Liver (tissue), 9 donors: ENCODE results near the gene BTG2. TPM values are rescaled to one million over a fixed set of nuclear protein-coding genes. Genes with fewer than 3 reads are reported as not detected.

Experiments used
- DNase-seq: peaks from one replicate; pipeline ENCODE4 v3.0.0-alpha.2; 2017; ENCODE audit warnings: low spot score
- H3K27ac ChIP-seq, 2 donors: one replicate each; pipeline ENCODE4 v1.7.0; 2013; ENCODE audit warnings: inconsistent platforms in 2 of 2, low read length in 2 of 2, control low read depth in 1 of 2, low read depth in 1 of 2, mild to moderate bottlenecking in 1 of 2
- H3K27me3 ChIP-seq, 4 donors: one replicate each; pipeline versions ENCODE4 v1.6.1 to v1.7.0; 2013; ENCODE audit warnings: low read length in 3 of 4, inconsistent platforms in 1 of 4, mild to moderate bottlenecking in 1 of 4, moderate library complexity in 1 of 4; ENCODE audit not compliant: control insufficient read depth in 4 of 4, insufficient read depth in 4 of 4
- H3K36me3 ChIP-seq, 4 donors: one replicate each; pipeline versions ENCODE4 v1.6.1 to v1.7.0; 2013; ENCODE audit warnings: low read length in 3 of 4, mild to moderate bottlenecking in 3 of 4, low read depth in 1 of 4, moderate library complexity in 1 of 4; ENCODE audit not compliant: control insufficient read depth in 4 of 4, insufficient read depth in 3 of 4
- H3K4me1 ChIP-seq, 4 donors: one replicate each; pipeline versions ENCODE4 v1.6.1 to v1.7.0; 2013; ENCODE audit warnings: low read length in 3 of 4, mild to moderate bottlenecking in 3 of 4, moderate library complexity in 1 of 4; ENCODE audit not compliant: control insufficient read depth in 4 of 4, insufficient read depth in 4 of 4
- H3K4me3 ChIP-seq, 3 donors: one replicate each; pipeline versions ENCODE4 v1.6.1 to v1.7.0; 2013; ENCODE audit warnings: low read length in 3 of 3, control low read depth in 1 of 3, low read depth in 1 of 3, mild to moderate bottlenecking in 1 of 3
- H3K9ac ChIP-seq, 2 donors: one replicate each; pipeline ENCODE4 v1.7.0; 2013; ENCODE audit warnings: low read length in 2 of 2, mild to moderate bottlenecking in 2 of 2, moderate library complexity in 2 of 2, control low read depth in 1 of 2, low read depth in 1 of 2
- H3K9me3 ChIP-seq, 4 donors: one replicate each; pipeline versions ENCODE4 v1.6.1 to v1.7.0; 2013; ENCODE audit warnings: low read length in 3 of 4; ENCODE audit not compliant: control insufficient read depth in 4 of 4
- EGR1 ChIP-seq, 2 donors: IDR thresholded peaks; 2 replicates each; pipeline ENCODE4 v1.6.1; 2016 to 2018; ENCODE audit warnings: antibody characterized with exemption in 2 of 2, low read depth in 2 of 2
- FOXA1 ChIP-seq: IDR thresholded peaks from 2 replicates; pipeline ENCODE4 v1.6.1; 2016; ENCODE audit warnings: antibody characterized with exemption
- FOXA2 ChIP-seq: IDR thresholded peaks from 2 replicates; pipeline ENCODE4 v1.6.1; 2016; ENCODE audit warnings: antibody characterized with exemption
- GABPA ChIP-seq, 2 donors: IDR thresholded peaks in 1 of 2; conservative IDR thresholded peaks in 1 of 2; 2 replicates each; pipeline ENCODE4 v1.6.1; 2016; ENCODE audit warnings: antibody characterized with exemption in 2 of 2, mild to moderate bottlenecking in 1 of 2, moderate library complexity in 1 of 2
- HNF4A ChIP-seq, 2 donors: conservative IDR thresholded peaks; 2 replicates each; pipeline ENCODE4 v1.6.1; 2016; ENCODE audit warnings: antibody characterized with exemption in 2 of 2, mild to moderate bottlenecking in 2 of 2
- HNF4G ChIP-seq: IDR thresholded peaks from 2 replicates; pipeline ENCODE4 v1.6.1; 2016; ENCODE audit warnings: antibody characterized with exemption
- JUND ChIP-seq, 2 donors: IDR thresholded peaks; 2 replicates each; pipeline ENCODE4 v1.6.1; 2016; ENCODE audit warnings: antibody characterized with exemption in 2 of 2
- NR2F2 ChIP-seq: IDR thresholded peaks from 2 replicates; pipeline ENCODE4 v1.6.1; 2016; ENCODE audit warnings: antibody characterized with exemption
- RAD21 ChIP-seq, 2 donors: IDR thresholded peaks; 2 replicates each; pipeline ENCODE4 v1.6.1; 2016; ENCODE audit warnings: antibody characterized with exemption in 2 of 2, mild to moderate bottlenecking in 2 of 2
- RXRA ChIP-seq, 2 donors: IDR thresholded peaks; 2 replicates each; pipeline ENCODE4 v1.6.1; 2017 to 2018; ENCODE audit warnings: antibody characterized with exemption in 2 of 2, mild to moderate bottlenecking in 1 of 2
- SP1 ChIP-seq: IDR thresholded peaks from 2 replicates; pipeline ENCODE4 v1.6.1; 2018; ENCODE audit warnings: antibody characterized with exemption, mild to moderate bottlenecking
- TAF1 ChIP-seq: conservative IDR thresholded peaks from 2 replicates; pipeline ENCODE4 v1.6.1; 2016; ENCODE audit warnings: antibody characterized with exemption, mild to moderate bottlenecking
- YY1 ChIP-seq: IDR thresholded peaks from 2 replicates; pipeline ENCODE4 v1.6.1; 2016; ENCODE audit warnings: antibody characterized with exemption, mild to moderate bottlenecking
- WGBS: extraction: QIAGEN DNeasy Blood & Tissue Kit; methylation state at CpG from one replicate; pipeline ENCODE4 v1.1.7; 2013; 5-methylcytosine and 5-hydroxymethylcytosine counted together
- polyA plus RNA-seq, 2 donors: library from polyadenylated mRNA; stranded (reverse) in 1 of 2; unstranded in 1 of 2; fragments of 200-250 nt in 1 of 2; fragments of >200 nt in 1 of 2; fragmentation: Nextera tagmentation in 1 of 2; extraction: Ambion mirVana in 1 of 2; gene quantifications; one replicate each; pipeline versions ENCODE4 v1.2.1 to v1.2.3, GENCODE V29; 2013 to 2015
- total RNA-seq, 2 donors: library from RNA; depleted of rRNA; stranded (reverse); fragments of >200 nt; gene quantifications; one replicate each; pipeline ENCODE4 v1.2.3, GENCODE V29; 2014
- TF ChIP-seq, protein P1 (sequence below): IDR thresholded peaks from 2 replicates; pipeline ENCODE4 v1.6.1; 2016; ENCODE audit warnings: antibody characterized with exemption
- TF ChIP-seq, protein P2 (sequence below): fragments of 150-350 bp; IDR thresholded peaks from 2 replicates; pipeline ENCODE4 v1.5.1; 2017; ENCODE audit warnings: improper control_type of control experiment, low read depth, low read length; ENCODE audit not compliant: missing input control
- TF ChIP-seq, protein P3 (sequence below): IDR thresholded peaks from 2 replicates; pipeline ENCODE4 v1.6.1; 2016; ENCODE audit warnings: antibody characterized with exemption, mild to moderate bottlenecking
- TF ChIP-seq, protein P4 (sequence below): IDR thresholded peaks from 2 replicates; pipeline ENCODE4 v1.6.1; 2016; ENCODE audit warnings: antibody characterized with exemption
- TF ChIP-seq, protein P5 (sequence below): IDR thresholded peaks from 2 replicates; pipeline ENCODE4 v1.6.1; 2016; ENCODE audit warnings: antibody characterized with exemption
- donor health status: healthy.
- donor health status: healthy.
- donor health status: healthy.
- donor health status: healthy.
- donor health status: healthy.

Gene BTG2
- total and polyA plus RNA-seq, 4 donors = 3.8 to 52.5 (median 4.8) TPM

DNA sequence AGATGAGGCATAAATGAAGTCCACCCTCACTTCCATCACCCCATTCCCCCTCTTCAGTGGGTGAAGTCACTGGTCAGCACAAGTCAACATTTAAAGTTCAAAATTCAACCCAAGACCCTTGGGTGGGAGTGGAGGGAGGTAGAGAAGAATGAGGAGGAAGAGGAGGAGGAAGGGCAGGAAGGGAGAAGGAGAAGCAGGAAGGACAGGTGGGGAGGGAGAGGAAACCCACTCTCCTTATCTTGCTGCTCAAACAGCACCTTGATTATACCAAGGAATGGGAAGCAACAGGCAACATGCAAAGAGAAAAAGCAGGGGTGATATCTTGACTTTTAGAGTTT, 4.0 kb upstream of the BTG2 start:
- Histone ChIP-seq H3K4me1 (peaks cover 0 to 5% (median under 1%) of the 10 kb centered on the region in 4 donors), H3K27me3 (no peaks in the 10 kb centered on the region), H3K4me3 (no peak overlapping the region), H3K36me3 (no peaks in the 10 kb centered on the region), H3K9ac (no peak overlapping the region), H3K27ac (no peak overlapping the region), H3K9me3 (no peaks in the 10 kb centered on the region)
- TF ChIP-seq HNF4G = no peak
- no peak for TF ChIP-seq GABPA (IDR thresholded peaks at IDR 0.05 in 1 of 2, conservative IDR thresholded peaks at IDR 0.05 in 1 of 2)
- TF ChIP-seq YY1 = no peak
- no peak for TF ChIP-seq JUND (IDR thresholded peaks at IDR 0.05)
- TF ChIP-seq EGR1 (IDR thresholded peaks at IDR 0.05; ENCODE audit: low read depth in 2 of 2) = no peak
- no peak for TF ChIP-seq FOXA1
- TF ChIP-seq, protein P1, sequence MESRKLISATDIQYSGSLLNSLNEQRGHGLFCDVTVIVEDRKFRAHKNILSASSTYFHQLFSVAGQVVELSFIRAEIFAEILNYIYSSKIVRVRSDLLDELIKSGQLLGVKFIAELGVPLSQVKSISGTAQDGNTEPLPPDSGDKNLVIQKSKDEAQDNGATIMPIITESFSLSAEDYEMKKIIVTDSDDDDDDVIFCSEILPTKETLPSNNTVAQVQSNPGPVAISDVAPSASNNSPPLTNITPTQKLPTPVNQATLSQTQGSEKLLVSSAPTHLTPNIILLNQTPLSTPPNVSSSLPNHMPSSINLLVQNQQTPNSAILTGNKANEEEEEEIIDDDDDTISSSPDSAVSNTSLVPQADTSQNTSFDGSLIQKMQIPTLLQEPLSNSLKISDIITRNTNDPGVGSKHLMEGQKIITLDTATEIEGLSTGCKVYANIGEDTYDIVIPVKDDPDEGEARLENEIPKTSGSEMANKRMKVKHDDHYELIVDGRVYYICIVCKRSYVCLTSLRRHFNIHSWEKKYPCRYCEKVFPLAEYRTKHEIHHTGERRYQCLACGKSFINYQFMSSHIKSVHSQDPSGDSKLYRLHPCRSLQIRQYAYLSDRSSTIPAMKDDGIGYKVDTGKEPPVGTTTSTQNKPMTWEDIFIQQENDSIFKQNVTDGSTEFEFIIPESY = no peak
- TF ChIP-seq SP1 = no peak
- TF ChIP-seq, protein P2, sequence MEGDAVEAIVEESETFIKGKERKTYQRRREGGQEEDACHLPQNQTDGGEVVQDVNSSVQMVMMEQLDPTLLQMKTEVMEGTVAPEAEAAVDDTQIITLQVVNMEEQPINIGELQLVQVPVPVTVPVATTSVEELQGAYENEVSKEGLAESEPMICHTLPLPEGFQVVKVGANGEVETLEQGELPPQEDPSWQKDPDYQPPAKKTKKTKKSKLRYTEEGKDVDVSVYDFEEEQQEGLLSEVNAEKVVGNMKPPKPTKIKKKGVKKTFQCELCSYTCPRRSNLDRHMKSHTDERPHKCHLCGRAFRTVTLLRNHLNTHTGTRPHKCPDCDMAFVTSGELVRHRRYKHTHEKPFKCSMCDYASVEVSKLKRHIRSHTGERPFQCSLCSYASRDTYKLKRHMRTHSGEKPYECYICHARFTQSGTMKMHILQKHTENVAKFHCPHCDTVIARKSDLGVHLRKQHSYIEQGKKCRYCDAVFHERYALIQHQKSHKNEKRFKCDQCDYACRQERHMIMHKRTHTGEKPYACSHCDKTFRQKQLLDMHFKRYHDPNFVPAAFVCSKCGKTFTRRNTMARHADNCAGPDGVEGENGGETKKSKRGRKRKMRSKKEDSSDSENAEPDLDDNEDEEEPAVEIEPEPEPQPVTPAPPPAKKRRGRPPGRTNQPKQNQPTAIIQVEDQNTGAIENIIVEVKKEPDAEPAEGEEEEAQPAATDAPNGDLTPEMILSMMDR = no peak
- TF ChIP-seq RAD21 (IDR thresholded peaks at IDR 0.05) = no peak
- no peak for TF ChIP-seq NR2F2
- no peak for TF ChIP-seq FOXA2
- TF ChIP-seq RXRA (IDR thresholded peaks at IDR 0.05) = no peak
- TF ChIP-seq TAF1 = no peak
- no peak for TF ChIP-seq HNF4A (conservative IDR thresholded peaks at IDR 0.05)
- TF ChIP-seq, protein P3, sequence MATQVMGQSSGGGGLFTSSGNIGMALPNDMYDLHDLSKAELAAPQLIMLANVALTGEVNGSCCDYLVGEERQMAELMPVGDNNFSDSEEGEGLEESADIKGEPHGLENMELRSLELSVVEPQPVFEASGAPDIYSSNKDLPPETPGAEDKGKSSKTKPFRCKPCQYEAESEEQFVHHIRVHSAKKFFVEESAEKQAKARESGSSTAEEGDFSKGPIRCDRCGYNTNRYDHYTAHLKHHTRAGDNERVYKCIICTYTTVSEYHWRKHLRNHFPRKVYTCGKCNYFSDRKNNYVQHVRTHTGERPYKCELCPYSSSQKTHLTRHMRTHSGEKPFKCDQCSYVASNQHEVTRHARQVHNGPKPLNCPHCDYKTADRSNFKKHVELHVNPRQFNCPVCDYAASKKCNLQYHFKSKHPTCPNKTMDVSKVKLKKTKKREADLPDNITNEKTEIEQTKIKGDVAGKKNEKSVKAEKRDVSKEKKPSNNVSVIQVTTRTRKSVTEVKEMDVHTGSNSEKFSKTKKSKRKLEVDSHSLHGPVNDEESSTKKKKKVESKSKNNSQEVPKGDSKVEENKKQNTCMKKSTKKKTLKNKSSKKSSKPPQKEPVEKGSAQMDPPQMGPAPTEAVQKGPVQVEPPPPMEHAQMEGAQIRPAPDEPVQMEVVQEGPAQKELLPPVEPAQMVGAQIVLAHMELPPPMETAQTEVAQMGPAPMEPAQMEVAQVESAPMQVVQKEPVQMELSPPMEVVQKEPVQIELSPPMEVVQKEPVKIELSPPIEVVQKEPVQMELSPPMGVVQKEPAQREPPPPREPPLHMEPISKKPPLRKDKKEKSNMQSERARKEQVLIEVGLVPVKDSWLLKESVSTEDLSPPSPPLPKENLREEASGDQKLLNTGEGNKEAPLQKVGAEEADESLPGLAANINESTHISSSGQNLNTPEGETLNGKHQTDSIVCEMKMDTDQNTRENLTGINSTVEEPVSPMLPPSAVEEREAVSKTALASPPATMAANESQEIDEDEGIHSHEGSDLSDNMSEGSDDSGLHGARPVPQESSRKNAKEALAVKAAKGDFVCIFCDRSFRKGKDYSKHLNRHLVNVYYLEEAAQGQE = no peak
- TF ChIP-seq, protein P4, sequence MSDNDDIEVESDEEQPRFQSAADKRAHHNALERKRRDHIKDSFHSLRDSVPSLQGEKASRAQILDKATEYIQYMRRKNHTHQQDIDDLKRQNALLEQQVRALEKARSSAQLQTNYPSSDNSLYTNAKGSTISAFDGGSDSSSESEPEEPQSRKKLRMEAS = no peak
- TF ChIP-seq, protein P5, sequence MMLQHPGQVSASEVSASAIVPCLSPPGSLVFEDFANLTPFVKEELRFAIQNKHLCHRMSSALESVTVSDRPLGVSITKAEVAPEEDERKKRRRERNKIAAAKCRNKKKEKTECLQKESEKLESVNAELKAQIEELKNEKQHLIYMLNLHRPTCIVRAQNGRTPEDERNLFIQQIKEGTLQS = no peak
- no peak for DNase-seq

DNA sequence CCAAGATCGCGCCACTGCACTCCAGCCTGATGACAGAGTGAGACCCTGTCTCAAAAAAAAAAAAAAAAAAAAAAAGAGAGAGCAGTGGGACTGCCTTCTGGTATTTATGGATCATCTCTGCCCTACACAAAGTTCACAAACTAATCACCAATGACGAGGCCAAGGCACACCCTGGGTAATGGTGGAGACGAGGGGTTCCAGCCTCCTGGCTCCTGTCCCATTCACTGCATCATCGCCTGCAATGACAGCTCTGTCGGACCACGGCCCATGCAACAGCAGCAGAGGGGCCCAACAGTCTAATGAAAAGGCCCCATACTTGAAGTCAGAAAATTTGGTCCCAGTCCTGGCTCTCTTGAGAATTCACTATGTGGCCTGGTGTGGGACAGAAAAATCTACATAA, 2.9 kb upstream of the BTG2 start:
- no peak for DNase-seq
- H3K4me1 ChIP-seq = peaks cover 0 to 5% (median under 1%) of the 10 kb centered on the region in 4 donors
- H3K9ac ChIP-seq = no peak overlapping the region
- WGBS = 91% methylated on average over 5 of the region's 7 CpGs
- H3K36me3 ChIP-seq = no peaks in the 10 kb centered on the region
- no peaks in the 10 kb centered on the region for H3K27me3 ChIP-seq
- no peak overlapping the region for H3K4me3 ChIP-seq
- H3K27ac ChIP-seq = no peak overlapping the region
- no peaks in the 10 kb centered on the region for H3K9me3 ChIP-seq
- no peak for TF ChIP-seq HNF4A (conservative IDR thresholded peaks at IDR 0.05)
- no peak for TF ChIP-seq FOXA2
- no peak for TF ChIP-seq YY1
- TF ChIP-seq SP1 = no peak
- TF ChIP-seq, protein P3 = no peak
- TF ChIP-seq, protein P4 = no peak
- TF ChIP-seq FOXA1 = no peak
